ENCODE measurements around the gene TNS1. TPM values are rescaled to one million over a fixed set of nuclear protein-coding genes. Genes with fewer than 3 reads are reported as not detected.

Gene TNS1
- total RNA-seq, 1 donor from 2014 or later = 1.6 TPM

GRCh38 chr2:217766356-217766755 lies 236.4 kb downstream of the TNS1 start:
- no peaks in the 10 kb centered on the region for H3K36me3 ChIP-seq (ENCODE audit: control insufficient read depth, insufficient read depth, low read length)
- H3K4me3 ChIP-seq (ENCODE audit: low read depth, low read length) = no peak overlapping the region
- DNase-seq (ENCODE audit: low read depth) = no peak
- no peak for TF ChIP-seq CTCF (IDR thresholded peaks at IDR 0.05; ENCODE audit: insufficient read depth, low read length, severe bottlenecking)
- no peak for FAIRE-seq
- H3K27me3 ChIP-seq (ENCODE audit: control insufficient read depth, insufficient read depth, low read length) = no peaks in the 10 kb centered on the region

- no peak for TF ChIP-seq CTCF (IDR thresholded peaks at IDR 0.05; ENCODE audit: insufficient read depth, low read length, severe bottlenecking)
- Histone ChIP-seq H3K4me3 (ENCODE audit: low read depth, low read length) (no peak overlapping the region), H3K36me3 (ENCODE audit: control insufficient read depth, insufficient read depth, low read length) (no peaks in the 10 kb centered on the region), H3K27me3 (ENCODE audit: control insufficient read depth, insufficient read depth, low read length) (no peaks in the 10 kb centered on the region)
- FAIRE-seq = no peak
- DNase-seq (ENCODE audit: low read depth) = no peak
These were observed 241.0 kb downstream of the TNS1 start for GRCh38 chr2:217761645-217762277.

- no peak for TF ChIP-seq CTCF (IDR thresholded peaks at IDR 0.05; ENCODE audit: insufficient read depth, low read length, severe bottlenecking)
- FAIRE-seq (no peak), DNase-seq (ENCODE audit: low read depth) (no peak)
- Histone ChIP-seq H3K4me3 (ENCODE audit: low read depth, low read length) (no peak overlapping the region), H3K27me3 (ENCODE audit: control insufficient read depth, insufficient read depth, low read length) (peaks cover 3% of the 10 kb centered on the region), H3K36me3 (ENCODE audit: control insufficient read depth, insufficient read depth, low read length) (no peaks in the 10 kb centered on the region)
These were observed 242.8 kb downstream of the TNS1 start for GRCh38 chr2:217759991-217760390.

- Histone ChIP-seq H3K4me3 (ENCODE audit: low read depth, low read length) (no peak overlapping the region), H3K27me3 (ENCODE audit: control insufficient read depth, insufficient read depth, low read length) (peaks cover 7% of the 10 kb centered on the region), H3K36me3 (ENCODE audit: control insufficient read depth, insufficient read depth, low read length) (no peaks in the 10 kb centered on the region)
- no peak for TF ChIP-seq CTCF (IDR thresholded peaks at IDR 0.05; ENCODE audit: insufficient read depth, low read length, severe bottlenecking)
- no peak for DNase-seq (ENCODE audit: low read depth)
- no peak for FAIRE-seq
These were observed 245.7 kb downstream of the TNS1 start for GRCh38 chr2:217757108-217757463.

- Histone ChIP-seq H3K27me3 (ENCODE audit: control insufficient read depth, insufficient read depth, low read length) (peaks cover 7% of the 10 kb centered on the region), H3K36me3 (ENCODE audit: control insufficient read depth, insufficient read depth, low read length) (no peaks in the 10 kb centered on the region), H3K4me3 (ENCODE audit: low read depth, low read length) (no peak overlapping the region)
- DNase-seq (ENCODE audit: low read depth) = peak; percentile 18
- TF ChIP-seq CTCF (IDR thresholded peaks at IDR 0.05; ENCODE audit: insufficient read depth, low read length, severe bottlenecking) = peak; percentile 93
- FAIRE-seq = no peak
These were observed 246.3 kb downstream of the TNS1 start for GRCh38 chr2:217756375-217757107.
